DND-41 (cell line): ENCODE results near the gene MATR3.

Experiments used
- EZH2 ChIP-seq: IDR thresholded peaks from 3 replicates; pipeline ENCODE4 v1.6.1; 2012; ENCODE audit warnings: borderline replicate concordance, low read depth, mild to moderate bottlenecking, moderate library complexity, low read length, inconsistent platforms; ENCODE audit not compliant: severe bottlenecking
- TF ChIP-seq, protein P1 (sequence below): IDR thresholded peaks from 2 replicates; pipeline ENCODE4 v1.5.1; 2012; ENCODE audit warnings: borderline replicate concordance, low read length, moderate library complexity, mild to moderate bottlenecking; ENCODE audit not compliant: poor library complexity, severe bottlenecking; ENCODE audit errors: extremely low read depth

DNA sequence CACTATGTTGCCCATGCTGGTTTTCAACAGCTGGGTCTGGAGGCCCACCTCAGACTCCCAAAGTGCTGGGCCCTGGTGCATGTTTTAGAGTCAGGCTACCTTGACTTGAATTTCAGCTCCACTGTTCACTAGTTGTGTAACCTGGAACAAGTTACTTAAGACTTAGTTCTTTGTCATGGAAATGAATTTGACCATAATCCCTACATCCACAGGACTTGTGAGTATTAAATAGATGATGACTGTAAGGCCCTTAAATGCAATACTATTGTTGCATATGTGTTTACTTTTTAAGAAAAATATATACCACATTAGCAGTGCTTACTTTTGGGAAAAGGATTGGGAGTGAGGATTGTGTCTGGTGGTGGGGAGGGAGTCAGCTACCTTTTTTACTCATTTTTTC is 64.5 kb downstream of the MATR3 start:
- TF ChIP-seq, protein P1, sequence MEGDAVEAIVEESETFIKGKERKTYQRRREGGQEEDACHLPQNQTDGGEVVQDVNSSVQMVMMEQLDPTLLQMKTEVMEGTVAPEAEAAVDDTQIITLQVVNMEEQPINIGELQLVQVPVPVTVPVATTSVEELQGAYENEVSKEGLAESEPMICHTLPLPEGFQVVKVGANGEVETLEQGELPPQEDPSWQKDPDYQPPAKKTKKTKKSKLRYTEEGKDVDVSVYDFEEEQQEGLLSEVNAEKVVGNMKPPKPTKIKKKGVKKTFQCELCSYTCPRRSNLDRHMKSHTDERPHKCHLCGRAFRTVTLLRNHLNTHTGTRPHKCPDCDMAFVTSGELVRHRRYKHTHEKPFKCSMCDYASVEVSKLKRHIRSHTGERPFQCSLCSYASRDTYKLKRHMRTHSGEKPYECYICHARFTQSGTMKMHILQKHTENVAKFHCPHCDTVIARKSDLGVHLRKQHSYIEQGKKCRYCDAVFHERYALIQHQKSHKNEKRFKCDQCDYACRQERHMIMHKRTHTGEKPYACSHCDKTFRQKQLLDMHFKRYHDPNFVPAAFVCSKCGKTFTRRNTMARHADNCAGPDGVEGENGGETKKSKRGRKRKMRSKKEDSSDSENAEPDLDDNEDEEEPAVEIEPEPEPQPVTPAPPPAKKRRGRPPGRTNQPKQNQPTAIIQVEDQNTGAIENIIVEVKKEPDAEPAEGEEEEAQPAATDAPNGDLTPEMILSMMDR, result no peak
- TF ChIP-seq EZH2, result no peak
